CD4-positive, alpha-beta memory T cell (primary cell): ENCODE data around the gene IL1RAPL2. TPM values are rescaled to one million over a fixed set of nuclear protein-coding genes. Genes with fewer than 3 reads are reported as not detected.

Source experiments
- CTCF ChIA-PET: fragments of 350-600 bp; sonication (Branson Sonifier 250); formaldehyde crosslinking; loops from one replicate; lab custom pipeline; 2021; ENCODE audit warnings: inconsistent platforms; ENCODE audit not compliant: partially characterized antibody; lab: Charles Lee
- POLR2A ChIA-PET: fragments of 350-600 bp; sonication (Branson Sonifier 250); formaldehyde crosslinking; loops from one replicate; lab custom pipeline; 2021; ENCODE audit not compliant: partially characterized antibody; lab: Charles Lee
- DNase-seq, 5 donors: peaks; one replicate each; pipeline versions ENCODE4 v3.0.0 to v3.0.0-alpha.2; 2020 to 2022; ENCODE audit warnings: mixed read lengths in 1 of 5
- H3K27ac ChIP-seq: one replicate; pipeline ENCODE4 v1.7.0; 2013; ENCODE audit warnings: low read depth, low read length
- H3K27me3 ChIP-seq: 2 replicates; pipeline ENCODE4 v1.7.0; 2013; ENCODE audit warnings: mild to moderate bottlenecking, low read length, moderate library complexity; ENCODE audit not compliant: insufficient read depth
- H3K36me3 ChIP-seq: 2 replicates; pipeline ENCODE4 v1.7.0; 2013; ENCODE audit warnings: mild to moderate bottlenecking, low read length, moderate library complexity; ENCODE audit not compliant: insufficient read depth
- H3K4me1 ChIP-seq: 2 replicates; pipeline ENCODE4 v1.7.0; 2013; ENCODE audit warnings: mild to moderate bottlenecking, low read length, moderate library complexity; ENCODE audit not compliant: insufficient read depth
- H3K4me3 ChIP-seq, 2 donors: one replicate each; pipeline ENCODE4 v1.7.0; 2013; ENCODE audit warnings: low read length in 2 of 2, mild to moderate bottlenecking in 1 of 2
- H3K9me3 ChIP-seq, 2 donors: one replicate each; pipeline ENCODE4 v1.7.0; 2013; ENCODE audit warnings: low read length in 2 of 2, control low read depth in 1 of 2; ENCODE audit not compliant: control insufficient read depth in 1 of 2
- H3K27ac Mint-ChIP-seq, 7 donors: one replicate each; pipeline ENCODE4 v1.8.0; 2020 to 2021; ENCODE audit warnings: mixed read lengths in 7 of 7, mild to moderate bottlenecking in 6 of 7, inconsistent platforms in 3 of 7, moderate library complexity in 3 of 7
- H3K27me3 Mint-ChIP-seq, 2 donors: one replicate each; pipeline ENCODE4 v1.8.0; 2020 to 2021; ENCODE audit warnings: mixed read lengths in 2 of 2
- H3K36me3 Mint-ChIP-seq, 2 donors: one replicate each; pipeline ENCODE4 v1.8.0; 2020 to 2021; ENCODE audit warnings: mixed read lengths in 2 of 2, inconsistent platforms in 1 of 2, mild to moderate bottlenecking in 1 of 2
- H3K4me1 Mint-ChIP-seq, 4 donors: one replicate each; pipeline ENCODE4 v1.8.0; 2020 to 2021; ENCODE audit warnings: mixed read lengths in 4 of 4, mild to moderate bottlenecking in 1 of 4
- H3K4me3 Mint-ChIP-seq, 8 donors: one replicate each; pipeline ENCODE4 v1.8.0; 2020 to 2021; ENCODE audit warnings: mixed read lengths in 8 of 8, mild to moderate bottlenecking in 7 of 8, moderate library complexity in 6 of 8, inconsistent platforms in 3 of 8
- H3K9me3 Mint-ChIP-seq, 8 donors: one replicate each; pipeline ENCODE4 v1.8.0; 2020 to 2021; ENCODE audit warnings: mixed read lengths in 8 of 8, mild to moderate bottlenecking in 5 of 8, inconsistent platforms in 3 of 8, moderate library complexity in 1 of 8
- intact Hi-C: fragments of 100-400 bp; cut with micrococcal nuclease; formaldehyde crosslinking; loops from one replicate; pipeline ENCODE4 v1.15.1; 2023
- polyA plus RNA-seq, 2 donors: library from polyadenylated mRNA; unstranded; fragments of 300-500 nt; fragmentation: Illumina TruSeq; gene quantifications; one replicate each; pipeline ENCODE4 v1.2.3, GENCODE V29; 2021
- total RNA-seq, 2 experiments: library from RNA; stranded (reverse); gene quantifications; one replicate each; pipeline ENCODE4 v1.2.3, GENCODE V29; 2021

IL1RAPL2 gene
- total and polyA plus RNA-seq, 4 experiments from 2014 or later, result not detected

- Mint-ChIP-seq H3K9me3 (peaks cover 0 to 4% (median 0%) of the 10 kb centered on the region in 8 donors), H3K27ac (no peak overlapping the region), H3K4me1 (no peaks in the 10 kb centered on the region), H3K27me3 (no peaks in the 10 kb centered on the region), H3K4me3 (no peak overlapping the region), H3K36me3 (no peaks in the 10 kb centered on the region)
- no peak for DNase-seq
- ChIA-PET CTCF (no interaction called here), POLR2A (no interaction called here)
- Histone ChIP-seq H3K4me1 (no peaks in the 10 kb centered on the region), H3K27me3 (no peaks in the 10 kb centered on the region), H3K4me3 (no peak overlapping the region), H3K36me3 (no peaks in the 10 kb centered on the region), H3K9me3 (no peaks in the 10 kb centered on the region), H3K27ac (no peak overlapping the region)
- intact Hi-C loops, result no loop called here
Observed at GRCh38 chrX:105052926-105053325, 486.9 kb downstream of the IL1RAPL2 start.

- H3K36me3 Mint-ChIP-seq, result no peaks in the 10 kb centered on the region
- H3K9me3 Mint-ChIP-seq, result no peaks in the 10 kb centered on the region
- H3K27ac Mint-ChIP-seq, result no peak overlapping the region
- no peaks in the 10 kb centered on the region for H3K27me3 Mint-ChIP-seq
- Histone ChIP-seq H3K27ac (no peak overlapping the region), H3K36me3 (no peaks in the 10 kb centered on the region), H3K4me1 (no peaks in the 10 kb centered on the region), H3K9me3 (no peaks in the 10 kb centered on the region), H3K4me3 (no peak overlapping the region), H3K27me3 (no peaks in the 10 kb centered on the region)
- intact Hi-C loops, result no loop called here
- CTCF ChIA-PET, result no interaction called here
- DNase-seq, result no peak
- POLR2A ChIA-PET, result no interaction called here
- no peaks in the 10 kb centered on the region for H3K4me1 Mint-ChIP-seq
- H3K4me3 Mint-ChIP-seq, result no peak overlapping the region
Observed at GRCh38 chrX:105063743-105064142, 497.7 kb downstream of the IL1RAPL2 start.

GRCh38 chrX:105098201-105098600 is 532.2 kb downstream of the IL1RAPL2 start:
- intact Hi-C loops, result no loop called here
- Mint-ChIP-seq H3K27me3 (no peaks in the 10 kb centered on the region), H3K36me3 (no peaks in the 10 kb centered on the region), H3K4me1 (no peaks in the 10 kb centered on the region), H3K4me3 (no peak overlapping the region), H3K9me3 (peaks cover 0 to 3% (median 2%) of the 10 kb centered on the region in 8 donors), H3K27ac (no peak overlapping the region)
- no peaks in the 10 kb centered on the region for H3K4me1 ChIP-seq
- ChIA-PET CTCF (no interaction called here), POLR2A (no interaction called here)
- no peaks in the 10 kb centered on the region for H3K27me3 ChIP-seq
- H3K9me3 ChIP-seq, result no peaks in the 10 kb centered on the region
- DNase-seq, result no peak
- no peak overlapping the region for H3K27ac ChIP-seq
- H3K4me3 ChIP-seq, result no peak overlapping the region
- no peaks in the 10 kb centered on the region for H3K36me3 ChIP-seq

- intact Hi-C loops, result no loop called here
- Mint-ChIP-seq H3K4me1 (no peaks in the 10 kb centered on the region), H3K27me3 (no peaks in the 10 kb centered on the region), H3K36me3 (no peaks in the 10 kb centered on the region), H3K27ac (no peak overlapping the region), H3K4me3 (no peak overlapping the region), H3K9me3 (peaks cover 0 to 3% (median 2%) of the 10 kb centered on the region in 8 donors)
- POLR2A ChIA-PET, result no interaction called here
- no peaks in the 10 kb centered on the region for H3K9me3 ChIP-seq
- no peak overlapping the region for H3K27ac ChIP-seq
- no peaks in the 10 kb centered on the region for H3K27me3 ChIP-seq
- no peak for DNase-seq
- no peaks in the 10 kb centered on the region for H3K4me1 ChIP-seq
- H3K4me3 ChIP-seq, result no peak overlapping the region
- H3K36me3 ChIP-seq, result no peaks in the 10 kb centered on the region
- CTCF ChIA-PET, result no interaction called here
Observed at GRCh38 chrX:105098812-105099211, 532.8 kb downstream of the IL1RAPL2 start.

- DNase-seq, result no peak
- Mint-ChIP-seq H3K27me3 (no peaks in the 10 kb centered on the region), H3K4me3 (no peak overlapping the region), H3K9me3 (peaks cover 0 to 3% (median 2%) of the 10 kb centered on the region in 8 donors), H3K27ac (no peak overlapping the region), H3K36me3 (no peaks in the 10 kb centered on the region), H3K4me1 (no peaks in the 10 kb centered on the region)
- ChIA-PET CTCF (no interaction called here), POLR2A (no interaction called here)
- no peaks in the 10 kb centered on the region for H3K9me3 ChIP-seq
- H3K4me3 ChIP-seq, result no peak overlapping the region
- no peaks in the 10 kb centered on the region for H3K27me3 ChIP-seq
- no peak overlapping the region for H3K27ac ChIP-seq
- intact Hi-C loops, result no loop called here
- no peaks in the 10 kb centered on the region for H3K4me1 ChIP-seq
- no peaks in the 10 kb centered on the region for H3K36me3 ChIP-seq
Observed at GRCh38 chrX:105101378-105101777, 535.4 kb downstream of the IL1RAPL2 start.

- Histone ChIP-seq H3K9me3 (no peaks in the 10 kb centered on the region), H3K27ac (no peak overlapping the region), H3K36me3 (no peaks in the 10 kb centered on the region), H3K4me3 (no peak overlapping the region), H3K4me1 (no peaks in the 10 kb centered on the region), H3K27me3 (no peaks in the 10 kb centered on the region)
- no peak for DNase-seq
- H3K4me3 Mint-ChIP-seq, result no peak overlapping the region
- H3K36me3 Mint-ChIP-seq, result no peaks in the 10 kb centered on the region
- H3K27me3 Mint-ChIP-seq, result no peaks in the 10 kb centered on the region
- POLR2A ChIA-PET, result no interaction called here
- intact Hi-C loops, result no loop called here
- H3K4me1 Mint-ChIP-seq, result no peaks in the 10 kb centered on the region
- H3K9me3 Mint-ChIP-seq, result peaks cover 0 to 4% (median 1%) of the 10 kb centered on the region in 8 donors
- CTCF ChIA-PET, result no interaction called here
- no peak overlapping the region for H3K27ac Mint-ChIP-seq
Observed at GRCh38 chrX:105109936-105110335, 543.9 kb downstream of the IL1RAPL2 start.

- intact Hi-C loops, result no loop called here
- Mint-ChIP-seq H3K4me1 (no peaks in the 10 kb centered on the region), H3K27me3 (no peaks in the 10 kb centered on the region), H3K9me3 (peaks cover 0 to 2% (median 0%) of the 10 kb centered on the region in 8 donors), H3K4me3 (no peak overlapping the region), H3K36me3 (no peaks in the 10 kb centered on the region), H3K27ac (no peak overlapping the region)
- H3K27me3 ChIP-seq, result no peaks in the 10 kb centered on the region
- no peak for DNase-seq
- ChIA-PET CTCF (no interaction called here), POLR2A (no interaction called here)
- H3K27ac ChIP-seq, result no peak overlapping the region
- H3K4me1 ChIP-seq, result no peaks in the 10 kb centered on the region
- H3K36me3 ChIP-seq, result no peaks in the 10 kb centered on the region
- H3K9me3 ChIP-seq, result no peaks in the 10 kb centered on the region
- H3K4me3 ChIP-seq, result no peak overlapping the region
Observed at GRCh38 chrX:105114554-105115130, 548.6 kb downstream of the IL1RAPL2 start.
